ENCODE data around the gene KIAA0408.

DNA sequence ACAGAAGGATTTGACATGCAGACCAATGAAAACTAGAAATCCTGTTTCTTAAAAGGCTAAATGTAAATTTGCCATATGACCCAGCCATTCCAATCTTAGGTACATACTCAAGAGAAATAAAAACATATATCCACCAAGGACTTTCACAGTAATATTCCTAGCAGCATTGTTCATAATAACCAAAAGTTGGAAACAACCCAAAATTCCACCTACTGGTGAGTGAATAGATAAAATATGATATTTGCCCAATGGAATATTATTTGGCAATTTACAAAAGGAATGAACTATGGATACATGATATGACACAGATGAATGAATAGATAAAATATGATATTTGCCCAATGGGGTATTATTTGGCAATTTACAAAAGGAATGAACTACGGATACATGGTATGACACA is 37.3 kb upstream of the KIAA0408 start:
- TF ChIP-seq, protein P1, sequence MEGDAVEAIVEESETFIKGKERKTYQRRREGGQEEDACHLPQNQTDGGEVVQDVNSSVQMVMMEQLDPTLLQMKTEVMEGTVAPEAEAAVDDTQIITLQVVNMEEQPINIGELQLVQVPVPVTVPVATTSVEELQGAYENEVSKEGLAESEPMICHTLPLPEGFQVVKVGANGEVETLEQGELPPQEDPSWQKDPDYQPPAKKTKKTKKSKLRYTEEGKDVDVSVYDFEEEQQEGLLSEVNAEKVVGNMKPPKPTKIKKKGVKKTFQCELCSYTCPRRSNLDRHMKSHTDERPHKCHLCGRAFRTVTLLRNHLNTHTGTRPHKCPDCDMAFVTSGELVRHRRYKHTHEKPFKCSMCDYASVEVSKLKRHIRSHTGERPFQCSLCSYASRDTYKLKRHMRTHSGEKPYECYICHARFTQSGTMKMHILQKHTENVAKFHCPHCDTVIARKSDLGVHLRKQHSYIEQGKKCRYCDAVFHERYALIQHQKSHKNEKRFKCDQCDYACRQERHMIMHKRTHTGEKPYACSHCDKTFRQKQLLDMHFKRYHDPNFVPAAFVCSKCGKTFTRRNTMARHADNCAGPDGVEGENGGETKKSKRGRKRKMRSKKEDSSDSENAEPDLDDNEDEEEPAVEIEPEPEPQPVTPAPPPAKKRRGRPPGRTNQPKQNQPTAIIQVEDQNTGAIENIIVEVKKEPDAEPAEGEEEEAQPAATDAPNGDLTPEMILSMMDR (IDR thresholded peaks at IDR 0.05), result no peak
- no peak for TF ChIP-seq POLR2A (IDR thresholded peaks at IDR 0.05)
- TF ChIP-seq EP300 (IDR thresholded peaks at IDR 0.05), result no peak
